IPS-20b (cell line): ENCODE data around the gene NUP153.

Experiments
- H3K27ac ChIP-seq: one replicate; pipeline ENCODE4 v1.5.1; 2013; ENCODE audit warnings: low read length
- H3K27me3 ChIP-seq: 2 replicates; pipeline ENCODE4 v1.6.1; 2013; ENCODE audit warnings: mild to moderate bottlenecking, low read length, inconsistent platforms; ENCODE audit not compliant: insufficient read depth
- H3K36me3 ChIP-seq: 2 replicates; pipeline ENCODE4 v1.6.1; 2013; ENCODE audit warnings: low read depth, mild to moderate bottlenecking, inconsistent platforms, low read length, moderate library complexity; ENCODE audit not compliant: insufficient read depth
- H3K4me1 ChIP-seq: 2 replicates; pipeline ENCODE4 v1.6.1; 2013; ENCODE audit warnings: mild to moderate bottlenecking, control low read depth, inconsistent platforms, low read length, moderate library complexity; ENCODE audit not compliant: insufficient read depth
- H3K4me3 ChIP-seq: 2 replicates; pipeline ENCODE4 v1.5.1; 2013; ENCODE audit warnings: mild to moderate bottlenecking, low read length, inconsistent platforms
- H3K9ac ChIP-seq: 2 replicates; pipeline ENCODE4 v1.6.1; 2013; ENCODE audit warnings: low read depth, mild to moderate bottlenecking, inconsistent platforms, low read length, moderate library complexity
- H3K9me3 ChIP-seq: 2 replicates; pipeline ENCODE4 v1.6.1; 2013; ENCODE audit warnings: mild to moderate bottlenecking, low read depth, low read length, inconsistent platforms; ENCODE audit not compliant: insufficient read depth

Gene NUP153

GRCh38 chr6:17574866-17575560 lies 131.7 kb downstream of the NUP153 start:
- no peak overlapping the region for H3K27ac ChIP-seq
- H3K27me3 ChIP-seq = no peaks in the 10 kb centered on the region
- H3K9ac ChIP-seq = no peak overlapping the region
- no peaks in the 10 kb centered on the region for H3K36me3 ChIP-seq
- H3K4me1 ChIP-seq = no peaks in the 10 kb centered on the region
- H3K9me3 ChIP-seq = peaks cover 19% of the 10 kb centered on the region
- no peak overlapping the region for H3K4me3 ChIP-seq

- Histone ChIP-seq H3K9ac (no peak overlapping the region), H3K4me3 (no peak overlapping the region), H3K27me3 (no peaks in the 10 kb centered on the region), H3K27ac (no peak overlapping the region), H3K9me3 (peaks cover 47% of the 10 kb centered on the region), H3K4me1 (no peaks in the 10 kb centered on the region), H3K36me3 (no peaks in the 10 kb centered on the region)
These were observed 141.3 kb downstream of the NUP153 start for GRCh38 chr6:17565399-17565798.
